Activated naive CD8-positive, alpha-beta T cell treated with anti-CD3 and anti-CD28 coated beads, Interleukin-2, amount 50 U/mL, for 24 hours (primary cell): ENCODE measurements around the gene PPM1E.
A peak's percentile ranks its signal among the peaks of the same experiment; 100 is the strongest.

ENCODE experiments used
- ATAC-seq: fragments of 150-1000 bp; cut with Tn5 transposase; one replicate; pipeline ENCODE4 v1.10.0; 2021
- DNase-seq: peaks from one replicate; pipeline ENCODE4 v3.0.0; 2021
- H3K27ac Mint-ChIP-seq: one replicate; pipeline ENCODE4 v1.8.0; 2021; ENCODE audit warnings: mild to moderate bottlenecking, mixed read lengths
- H3K27me3 Mint-ChIP-seq: one replicate; pipeline ENCODE4 v1.8.0; 2021; ENCODE audit warnings: mixed read lengths
- H3K36me3 Mint-ChIP-seq: one replicate; pipeline ENCODE4 v1.8.0; 2021; ENCODE audit warnings: low read depth, mixed read lengths
- H3K4me1 Mint-ChIP-seq: one replicate; pipeline ENCODE4 v1.8.0; 2021; ENCODE audit warnings: mixed read lengths
- H3K4me3 Mint-ChIP-seq: one replicate; pipeline ENCODE4 v1.8.0; 2021; ENCODE audit warnings: mild to moderate bottlenecking, moderate library complexity, mixed read lengths
- H3K9me3 Mint-ChIP-seq: one replicate; pipeline ENCODE4 v1.8.0; 2021; ENCODE audit warnings: mixed read lengths

PPM1E gene

DNA sequence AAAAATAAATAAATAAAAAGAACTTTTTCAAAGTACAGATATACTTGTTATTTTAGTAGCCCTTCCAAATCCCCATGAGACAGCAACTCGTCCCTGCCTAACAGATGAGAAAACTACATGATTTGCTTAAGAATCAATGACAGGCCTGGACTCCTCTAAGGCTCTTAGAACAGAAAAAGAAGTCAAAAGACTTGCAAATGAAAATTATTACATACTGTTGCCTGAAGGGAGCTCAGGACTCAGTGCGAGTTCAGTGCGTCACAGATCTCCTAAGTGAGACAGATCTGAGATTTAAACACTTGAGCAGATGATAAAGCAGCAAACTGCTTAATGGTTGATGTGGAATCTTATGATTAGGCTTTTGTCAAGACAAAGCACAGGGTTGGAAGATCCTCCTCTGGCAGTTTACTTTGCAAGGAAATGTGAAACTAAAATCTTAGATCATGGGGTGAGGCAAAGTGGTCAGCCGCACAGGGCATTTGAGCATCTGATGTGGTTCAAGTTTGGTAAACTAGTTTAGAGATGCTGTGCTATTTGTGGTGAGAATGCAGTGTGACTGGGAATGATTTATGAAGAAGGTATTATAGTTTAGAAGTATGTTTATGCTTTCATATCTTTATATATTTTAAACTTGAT is 212.9 kb downstream of the PPM1E start:
- Mint-ChIP-seq H3K4me1 (peaks cover 4% of the 10 kb centered on the region), H3K27me3 (no peaks in the 10 kb centered on the region), H3K9me3 (no peaks in the 10 kb centered on the region), H3K27ac (no peak overlapping the region), H3K4me3 (no peak overlapping the region), H3K36me3 (no peaks in the 10 kb centered on the region)
- DNase-seq (no peak), ATAC-seq (no peak)

DNA sequence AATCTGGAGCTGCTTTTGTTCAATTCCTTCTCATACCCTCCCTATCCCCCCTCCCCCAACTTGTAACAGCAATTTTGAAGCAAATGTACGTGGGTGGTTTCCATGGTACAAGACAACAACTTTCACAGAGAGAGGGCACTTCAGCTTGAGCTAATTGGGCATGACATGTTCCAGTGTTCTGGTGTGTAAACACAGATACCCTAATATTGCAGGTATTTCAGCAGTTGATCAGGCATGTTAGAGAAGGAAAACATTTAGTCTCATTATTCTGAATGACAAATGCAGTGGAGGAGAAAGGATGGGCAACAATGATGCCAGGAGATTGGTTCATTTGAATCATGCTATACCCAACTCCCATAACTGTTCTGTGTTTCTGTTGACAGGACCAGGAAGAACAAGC is 213.5 kb downstream of the PPM1E start:
- ATAC-seq (no peak), DNase-seq (no peak)
- Mint-ChIP-seq H3K4me1 (peaks cover 4% of the 10 kb centered on the region), H3K4me3 (no peak overlapping the region), H3K27ac (no peak overlapping the region), H3K9me3 (no peaks in the 10 kb centered on the region), H3K36me3 (no peaks in the 10 kb centered on the region), H3K27me3 (no peaks in the 10 kb centered on the region)

DNA sequence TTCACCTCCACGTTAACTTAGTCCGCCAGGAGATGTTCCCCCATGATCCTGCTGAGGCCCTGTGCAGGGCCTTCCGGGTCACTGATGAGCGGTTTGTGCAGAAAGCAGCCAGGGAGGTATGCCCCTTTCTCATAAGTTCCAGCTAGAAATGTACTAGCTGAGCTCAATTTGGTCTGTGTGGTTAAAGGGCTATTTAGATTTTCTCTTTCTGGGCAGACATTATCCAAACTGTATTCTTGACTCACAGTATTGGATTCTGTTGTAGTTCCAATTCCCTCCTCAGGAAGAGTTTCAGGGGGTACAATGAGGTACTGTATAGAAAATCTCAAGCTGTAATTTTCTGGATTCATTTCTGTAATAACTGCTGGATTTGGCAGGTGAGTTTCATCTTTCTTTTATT is 214.0 kb downstream of the PPM1E start:
- Mint-ChIP-seq H3K27ac (no peak overlapping the region), H3K9me3 (no peaks in the 10 kb centered on the region), H3K27me3 (no peaks in the 10 kb centered on the region), H3K36me3 (no peaks in the 10 kb centered on the region), H3K4me1 (peaks cover 4% of the 10 kb centered on the region), H3K4me3 (no peak overlapping the region)
- DNase-seq: no peak
- no peak for ATAC-seq

DNA sequence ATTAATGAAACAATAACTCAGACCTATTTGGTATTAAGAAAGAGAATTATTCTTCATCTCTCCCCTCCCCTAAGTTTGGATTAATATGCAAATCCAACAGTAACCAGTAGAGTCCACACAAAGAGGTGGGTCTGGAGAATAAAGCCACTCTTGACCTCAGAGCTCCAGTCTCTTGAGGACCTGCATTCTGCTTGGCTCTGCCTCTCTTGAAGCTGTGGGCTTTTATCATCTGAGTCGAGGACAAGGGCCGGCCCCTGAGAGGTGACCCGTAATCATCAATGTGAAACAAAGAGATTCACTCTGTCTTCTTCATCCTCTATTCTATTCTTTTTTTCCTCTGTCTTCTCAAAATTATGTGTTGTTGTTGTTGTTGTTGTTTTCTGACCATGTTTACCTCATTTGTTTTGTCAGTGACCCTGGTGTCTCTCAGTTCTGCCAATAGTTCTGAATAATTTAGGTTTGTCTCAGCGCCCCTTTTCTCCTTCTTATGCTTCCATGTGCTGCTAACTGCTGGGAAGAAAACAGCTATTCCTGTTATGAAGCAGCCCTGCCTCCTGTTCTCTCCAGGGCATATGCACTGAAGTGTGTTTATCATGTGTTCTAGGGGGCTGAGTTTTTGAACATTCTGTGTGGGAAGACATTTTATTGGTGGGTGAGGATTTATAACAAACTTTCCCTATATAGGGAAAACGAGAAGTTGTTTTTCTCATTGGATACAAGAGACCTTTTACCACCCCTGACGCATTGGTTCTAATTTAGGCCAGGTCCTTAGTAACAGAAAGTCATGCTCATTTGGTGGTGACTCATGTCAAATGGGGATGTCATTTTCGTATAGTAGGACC is 215.2 kb downstream of the PPM1E start:
- DNase-seq (no peak), ATAC-seq (no peak)
- no peaks in the 10 kb centered on the region for H3K36me3 Mint-ChIP-seq
- peaks cover 4% of the 10 kb centered on the region for H3K4me1 Mint-ChIP-seq
- H3K27me3 Mint-ChIP-seq: no peaks in the 10 kb centered on the region
- H3K4me3 Mint-ChIP-seq: no peak overlapping the region
- no peaks in the 10 kb centered on the region for H3K9me3 Mint-ChIP-seq
- no peak overlapping the region for H3K27ac Mint-ChIP-seq

DNA sequence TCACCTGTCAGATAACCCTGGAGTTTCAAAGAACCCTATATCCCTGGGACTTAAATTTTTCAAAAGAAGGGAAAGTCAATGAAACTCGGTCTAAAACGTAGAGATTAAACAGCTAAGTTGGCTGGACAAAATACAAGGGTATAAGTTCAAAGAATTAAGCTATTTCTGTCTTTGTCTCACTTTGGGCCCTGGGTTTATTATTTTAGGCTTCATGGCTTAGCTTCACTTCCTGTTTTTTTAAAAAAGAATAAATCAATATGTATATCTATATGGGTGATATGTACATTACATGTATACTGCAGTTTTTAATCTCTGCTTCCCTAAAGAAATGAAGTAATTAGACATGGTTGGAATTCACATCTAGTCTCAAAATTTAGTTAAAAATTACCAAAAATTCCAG is 218.7 kb downstream of the PPM1E start:
- H3K9me3 Mint-ChIP-seq: no peaks in the 10 kb centered on the region
- H3K27me3 Mint-ChIP-seq: no peaks in the 10 kb centered on the region
- ATAC-seq (no peak), DNase-seq (no peak)
- no peaks in the 10 kb centered on the region for H3K36me3 Mint-ChIP-seq
- no peak overlapping the region for H3K27ac Mint-ChIP-seq
- no peak overlapping the region for H3K4me3 Mint-ChIP-seq
- H3K4me1 Mint-ChIP-seq: no peaks in the 10 kb centered on the region

DNA sequence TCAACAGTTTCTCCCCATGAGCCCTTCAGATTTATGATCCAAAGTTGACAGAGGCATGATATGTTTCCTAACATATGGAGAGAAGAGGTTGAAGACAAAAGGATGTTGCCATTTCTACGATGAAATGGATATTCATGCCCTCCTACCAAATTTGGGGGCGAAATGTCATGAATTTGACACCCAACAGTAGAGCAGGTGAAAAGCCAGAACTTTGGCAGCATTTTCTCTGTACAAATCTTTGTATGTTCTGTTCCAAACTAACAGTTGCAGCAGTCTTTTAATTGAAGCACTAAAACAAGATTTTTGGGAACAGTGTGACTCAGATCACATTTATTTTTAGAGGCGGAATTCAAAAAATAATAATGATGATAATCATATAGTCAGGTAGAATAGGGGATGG is 220.9 kb downstream of the PPM1E start:
- no peaks in the 10 kb centered on the region for H3K36me3 Mint-ChIP-seq
- DNase-seq (no peak), ATAC-seq (no peak)
- no peak overlapping the region for H3K27ac Mint-ChIP-seq
- H3K4me3 Mint-ChIP-seq: no peak overlapping the region
- no peaks in the 10 kb centered on the region for H3K27me3 Mint-ChIP-seq
- no peaks in the 10 kb centered on the region for H3K9me3 Mint-ChIP-seq
- no peaks in the 10 kb centered on the region for H3K4me1 Mint-ChIP-seq

DNA sequence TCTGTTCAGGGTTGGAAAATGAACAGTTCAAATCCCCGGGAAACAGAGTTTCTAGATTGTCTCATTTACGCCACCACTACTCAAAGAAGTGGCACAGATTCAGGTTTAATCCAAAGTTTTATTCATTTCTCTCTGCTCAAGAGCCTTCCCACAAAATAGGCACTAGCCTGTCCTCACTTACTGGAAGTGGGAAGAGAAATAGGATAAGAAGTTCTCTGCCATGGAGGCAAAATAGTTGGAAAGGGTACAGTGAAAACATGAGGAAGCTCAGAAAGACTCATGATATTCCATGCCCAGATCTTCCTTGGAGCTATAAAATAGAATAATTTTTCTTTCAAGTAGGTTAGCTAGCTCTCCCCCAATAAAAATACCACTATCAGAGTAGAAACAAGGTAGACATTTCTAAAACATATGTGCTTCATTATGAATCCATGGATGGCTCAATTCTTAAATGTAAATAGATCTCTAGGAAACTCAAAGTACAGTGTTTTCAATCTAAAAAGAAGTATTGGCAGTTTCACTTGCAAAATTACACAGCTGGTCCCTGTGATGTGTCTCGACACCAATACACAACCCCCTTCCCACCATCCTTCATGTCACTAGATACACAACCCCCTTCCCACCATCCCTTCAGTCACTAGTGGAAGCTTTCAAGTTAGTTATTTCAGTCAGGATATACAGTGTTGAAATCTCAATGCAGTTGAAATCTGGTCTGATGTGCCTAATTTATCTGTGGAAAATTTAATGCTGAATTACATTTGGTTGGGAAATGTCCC is 225.2 kb downstream of the PPM1E start:
- no peaks in the 10 kb centered on the region for H3K4me1 Mint-ChIP-seq
- DNase-seq: no peak
- no peaks in the 10 kb centered on the region for H3K27me3 Mint-ChIP-seq
- ATAC-seq: no peak
- no peak overlapping the region for H3K4me3 Mint-ChIP-seq
- no peaks in the 10 kb centered on the region for H3K9me3 Mint-ChIP-seq
- H3K27ac Mint-ChIP-seq: no peak overlapping the region
- no peaks in the 10 kb centered on the region for H3K36me3 Mint-ChIP-seq

DNA sequence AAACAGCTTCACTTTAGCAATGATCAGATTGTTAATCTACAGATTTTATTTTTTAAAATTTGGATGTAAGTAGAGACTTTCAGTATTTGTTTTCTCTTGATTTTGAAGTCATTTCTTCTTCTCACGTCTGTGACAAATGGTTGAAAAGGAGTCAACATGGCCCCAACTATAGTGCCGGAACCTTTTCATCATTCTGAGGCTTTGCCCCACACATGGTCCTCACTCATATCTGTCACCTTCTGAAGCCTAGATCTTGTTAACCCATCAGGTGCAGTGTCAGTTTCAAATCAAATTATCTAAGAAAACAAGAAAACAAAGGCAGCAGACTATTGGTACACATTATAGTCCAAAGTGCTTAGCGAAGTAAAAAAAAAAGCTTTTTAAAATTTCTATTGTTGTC is 227.0 kb downstream of the PPM1E start:
- H3K4me1 Mint-ChIP-seq: no peaks in the 10 kb centered on the region
- H3K9me3 Mint-ChIP-seq: no peaks in the 10 kb centered on the region
- no peak for ATAC-seq
- no peak overlapping the region for H3K4me3 Mint-ChIP-seq
- DNase-seq: no peak
- no peaks in the 10 kb centered on the region for H3K27me3 Mint-ChIP-seq
- H3K27ac Mint-ChIP-seq: no peak overlapping the region
- no peaks in the 10 kb centered on the region for H3K36me3 Mint-ChIP-seq

DNA sequence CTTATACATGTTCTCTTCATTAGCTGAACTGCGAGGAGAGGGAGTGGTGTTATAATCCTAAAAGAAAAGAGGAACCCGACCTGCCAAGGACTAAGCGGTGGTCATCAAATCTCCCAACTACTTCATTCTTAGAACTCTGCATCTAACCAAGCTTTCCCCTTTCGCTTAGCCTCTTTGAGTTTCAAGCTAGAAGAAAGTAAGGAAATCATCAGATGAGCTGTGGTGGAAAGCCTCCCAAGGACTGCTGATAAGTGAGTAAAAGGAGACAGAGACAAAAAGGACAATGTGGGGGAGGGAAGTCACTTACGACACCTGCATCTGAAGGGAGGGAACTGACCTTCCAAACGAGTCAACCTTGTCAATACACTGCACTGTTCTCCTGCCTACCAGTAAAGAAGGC is 229.7 kb downstream of the PPM1E start:
- Mint-ChIP-seq H3K9me3 (no peaks in the 10 kb centered on the region), H3K36me3 (peaks cover 5% of the 10 kb centered on the region), H3K27ac (no peak overlapping the region), H3K4me1 (no peaks in the 10 kb centered on the region), H3K27me3 (no peaks in the 10 kb centered on the region), H3K4me3 (no peak overlapping the region)
- no peak for DNase-seq
- ATAC-seq: no peak

DNA sequence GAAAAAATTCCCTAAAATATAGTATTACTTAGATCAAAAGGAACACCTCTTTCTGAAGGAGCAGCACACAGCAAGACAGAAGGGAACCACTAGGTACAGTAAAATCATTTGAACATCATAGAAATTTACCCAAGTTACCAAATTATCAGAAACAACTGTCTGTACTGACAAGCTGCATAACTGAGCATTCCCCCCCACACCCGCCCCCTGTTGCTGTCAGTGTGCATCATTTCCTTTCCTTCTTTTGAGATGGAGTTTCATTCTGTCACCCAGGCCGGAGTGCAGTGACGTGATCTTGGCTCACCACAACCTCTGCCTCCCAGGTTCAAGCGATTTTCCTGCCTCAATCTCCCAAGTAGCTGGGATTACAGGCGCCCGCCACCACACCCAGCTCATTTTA is 230.3 kb downstream of the PPM1E start:
- Mint-ChIP-seq H3K9me3 (no peaks in the 10 kb centered on the region), H3K4me1 (no peaks in the 10 kb centered on the region), H3K36me3 (peaks cover 5% of the 10 kb centered on the region), H3K4me3 (no peak overlapping the region), H3K27me3 (no peaks in the 10 kb centered on the region), H3K27ac (no peak overlapping the region)
- no peak for DNase-seq
- no peak for ATAC-seq

DNA sequence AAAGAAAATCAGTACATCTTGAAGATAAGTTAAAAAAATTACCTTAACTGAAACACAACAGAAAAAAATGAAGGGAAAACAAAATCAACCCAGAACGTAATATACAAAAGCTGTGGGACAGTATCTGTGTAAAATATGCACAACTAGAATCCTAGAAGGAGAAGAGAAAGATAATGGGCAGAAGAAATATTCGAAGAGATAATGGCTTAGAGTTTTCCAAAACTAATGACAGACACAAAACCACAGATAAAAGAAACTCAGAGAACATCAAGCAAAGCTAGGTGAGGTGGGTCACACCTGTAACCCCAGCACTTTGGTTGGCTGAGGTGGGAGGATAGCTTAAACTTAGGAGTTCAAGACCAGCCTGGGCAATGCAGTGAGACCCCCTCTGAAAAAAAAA is 234.0 kb downstream of the PPM1E start:
- Mint-ChIP-seq H3K4me3 (no peak overlapping the region), H3K36me3 (peaks cover 14% of the 10 kb centered on the region), H3K4me1 (peaks cover 16% of the 10 kb centered on the region), H3K27ac (no peak overlapping the region), H3K9me3 (no peaks in the 10 kb centered on the region), H3K27me3 (no peaks in the 10 kb centered on the region)
- ATAC-seq (no peak), DNase-seq (no peak)

DNA sequence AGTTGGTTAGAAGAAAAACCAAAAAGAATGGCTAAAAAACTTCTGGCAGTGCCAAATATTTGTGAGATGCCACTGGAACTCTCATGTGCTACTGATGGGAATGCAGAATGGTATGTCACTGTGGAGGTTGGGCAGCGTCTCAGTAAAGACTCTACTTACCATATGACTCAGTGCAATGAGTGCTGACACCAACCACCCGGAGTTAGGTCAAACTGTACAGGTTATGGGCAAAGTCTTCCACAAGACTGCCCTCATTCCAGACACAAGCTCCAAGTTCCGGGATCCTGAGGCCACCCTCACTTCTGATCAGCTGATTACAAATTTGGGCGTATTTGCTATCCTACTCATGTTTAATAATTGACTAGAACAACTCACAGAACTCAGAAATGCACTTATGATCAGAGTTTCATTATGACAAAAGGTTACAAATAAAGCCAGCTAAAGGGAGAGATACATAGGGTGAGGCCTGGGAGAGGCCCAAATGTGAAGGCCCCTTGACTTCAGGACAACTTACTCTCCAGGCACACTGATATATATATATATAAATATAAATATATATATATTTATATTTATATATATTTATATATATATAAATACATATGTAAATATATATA is 236.2 kb downstream of the PPM1E start:
- Mint-ChIP-seq H3K4me1 (peaks cover 16% of the 10 kb centered on the region), H3K36me3 (peaks cover 18% of the 10 kb centered on the region), H3K9me3 (no peaks in the 10 kb centered on the region), H3K4me3 (no peak overlapping the region), H3K27me3 (no peaks in the 10 kb centered on the region), H3K27ac (peak overlapping the region; percentile 69)
- DNase-seq: no peak
- ATAC-seq: peak; percentile 64

DNA sequence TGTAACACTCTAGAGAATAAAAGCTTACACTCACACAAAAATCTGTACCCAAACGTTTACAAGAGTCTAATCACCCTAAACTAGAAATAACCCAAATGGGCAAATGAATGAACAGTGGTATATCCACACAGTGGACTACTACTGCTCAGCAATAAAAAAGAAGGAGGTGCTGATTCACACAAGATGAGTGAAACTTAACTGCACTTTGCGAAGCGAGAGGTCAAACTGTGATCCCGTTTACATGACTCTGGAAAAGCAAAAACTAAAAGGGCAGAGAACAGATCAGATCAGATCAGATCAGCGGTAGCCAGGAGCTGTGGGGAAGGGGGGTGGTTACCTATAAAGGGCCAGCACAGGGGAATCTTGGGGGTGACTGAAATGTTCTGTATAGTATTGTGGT is 237.7 kb downstream of the PPM1E start:
- H3K4me3 Mint-ChIP-seq: no peak overlapping the region
- DNase-seq (no peak), ATAC-seq (no peak)
- H3K36me3 Mint-ChIP-seq: peaks cover 24% of the 10 kb centered on the region
- H3K27ac Mint-ChIP-seq: no peak overlapping the region
- peaks cover 16% of the 10 kb centered on the region for H3K4me1 Mint-ChIP-seq
- H3K27me3 Mint-ChIP-seq: no peaks in the 10 kb centered on the region
- no peaks in the 10 kb centered on the region for H3K9me3 Mint-ChIP-seq

DNA sequence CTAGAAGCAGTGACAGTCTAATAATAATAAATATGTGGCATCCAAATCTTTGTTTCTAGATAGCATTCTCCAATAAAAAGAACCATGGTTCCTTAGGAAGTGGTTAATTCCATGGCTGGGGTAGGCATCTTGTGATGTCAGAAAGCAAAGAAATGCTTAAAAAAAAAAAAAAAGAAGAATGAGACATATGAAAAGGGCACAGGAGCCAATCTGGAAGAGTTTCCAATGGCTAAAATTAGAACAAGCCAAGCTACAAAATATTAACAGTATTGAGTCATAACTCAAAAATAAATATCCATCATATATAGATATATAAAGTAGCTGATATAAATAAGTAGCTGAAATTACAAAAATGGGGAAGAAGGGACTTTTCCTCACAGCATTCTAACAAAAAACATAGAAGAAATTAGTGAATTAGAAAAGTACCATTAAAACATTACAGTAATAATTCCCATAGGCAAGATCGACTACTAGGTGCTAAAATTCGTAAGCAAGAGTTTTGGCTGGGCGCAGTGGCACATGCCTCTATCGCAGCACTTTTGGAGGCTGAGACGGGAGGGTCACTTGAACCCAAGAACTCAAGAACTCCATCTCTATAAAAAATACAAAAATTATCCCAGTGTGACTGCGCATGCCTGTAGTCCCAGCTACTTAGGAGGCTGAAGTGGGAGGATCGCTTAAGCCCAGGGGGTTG is 239.7 kb downstream of the PPM1E start:
- DNase-seq (no peak), ATAC-seq (no peak)
- H3K4me3 Mint-ChIP-seq: no peak overlapping the region
- H3K27me3 Mint-ChIP-seq: no peaks in the 10 kb centered on the region
- H3K9me3 Mint-ChIP-seq: no peaks in the 10 kb centered on the region
- no peak overlapping the region for H3K27ac Mint-ChIP-seq
- peaks cover 18% of the 10 kb centered on the region for H3K4me1 Mint-ChIP-seq
- H3K36me3 Mint-ChIP-seq: peaks cover 32% of the 10 kb centered on the region
